Measurements from ENCODE around the gene SEC14L2. TPM values are rescaled to one million over a fixed set of nuclear protein-coding genes. Genes with fewer than 3 reads are reported as not detected.
A peak's percentile ranks its signal among the peaks of the same experiment; 100 is the strongest.

SEC14L2 gene
- polyA plus RNA-seq, 1 donor from 2014 or later = 2.7 TPM

GRCh38 chr22:30420347-30421125 is 23.7 kb downstream of the SEC14L2 start:
- H3K27me3 ChIP-seq (ENCODE audit: insufficient read depth, low read depth, low read length) = no peaks in the 10 kb centered on the region
- H3K9ac ChIP-seq (ENCODE audit: low read length) = no peak overlapping the region
- no peaks in the 10 kb centered on the region for H3K9me2 ChIP-seq (ENCODE audit: insufficient read depth, low read length)
- H2AFZ ChIP-seq (ENCODE audit: low read depth, low read length) = no peak overlapping the region
- no peaks in the 10 kb centered on the region for H4K20me1 ChIP-seq (ENCODE audit: insufficient read depth)
- H3K27ac ChIP-seq (ENCODE audit: low read length) = no peak overlapping the region
- no peaks in the 10 kb centered on the region for H3F3A ChIP-seq (ENCODE audit: insufficient read depth, low read length, poor library complexity, severe bottlenecking)
- H3K4me2 ChIP-seq (ENCODE audit: low read length) = no peak overlapping the region
- no peaks in the 10 kb centered on the region for H3K79me2 ChIP-seq (replicated peaks; ENCODE audit: insufficient read depth, low read length)
- no peaks in the 10 kb centered on the region for H3K9me3 ChIP-seq (ENCODE audit: low read length)
- no peaks in the 10 kb centered on the region for H3K36me3 ChIP-seq (ENCODE audit: insufficient read depth, low read length)
- no peak overlapping the region for H3K4me3 ChIP-seq (ENCODE audit: low read length)
- TF ChIP-seq TAF1 (IDR thresholded peaks at IDR 0.05; ENCODE audit: low read depth) (no peak), CTCF (IDR thresholded peaks at IDR 0.05; ENCODE audit: poor library complexity, severe bottlenecking) (no peak), SMC3 (conservative IDR thresholded peaks at IDR 0.05; ENCODE audit: poor library complexity) (no peak), REST (IDR thresholded peaks at IDR 0.05; ENCODE audit: borderline replicate concordance) (no peak), EZH2 (IDR thresholded peaks at IDR 0.05; ENCODE audit: borderline replicate concordance, insufficient read depth, low read length, poor library complexity, severe bottlenecking) (no peak), MXI1 (conservative IDR thresholded peaks at IDR 0.05; ENCODE audit: poor library complexity, severe bottlenecking) (no peak), RAD21 (conservative IDR thresholded peaks at IDR 0.05) (no peak), POLR2AphosphoS5 (IDR thresholded peaks at IDR 0.05) (no peak)

- Histone ChIP-seq H3K79me2 (replicated peaks; ENCODE audit: insufficient read depth, low read length) (no peaks in the 10 kb centered on the region), H3K27me3 (ENCODE audit: insufficient read depth, low read depth, low read length) (no peaks in the 10 kb centered on the region), H3K27ac (ENCODE audit: low read length) (no peak overlapping the region), H3K4me2 (ENCODE audit: low read length) (no peak overlapping the region), H4K20me1 (ENCODE audit: insufficient read depth) (no peaks in the 10 kb centered on the region), H3K9me3 (ENCODE audit: low read length) (no peaks in the 10 kb centered on the region), H3K9ac (ENCODE audit: low read length) (no peak overlapping the region), H3K4me3 (ENCODE audit: low read length) (peak overlapping the region; percentile 83), H2AFZ (ENCODE audit: low read depth, low read length) (no peak overlapping the region), H3K36me3 (ENCODE audit: insufficient read depth, low read length) (no peaks in the 10 kb centered on the region), H3F3A (ENCODE audit: insufficient read depth, low read length, poor library complexity, severe bottlenecking) (no peaks in the 10 kb centered on the region), H3K9me2 (ENCODE audit: insufficient read depth, low read length) (no peaks in the 10 kb centered on the region)
- TF ChIP-seq TAF1 (IDR thresholded peaks at IDR 0.05; ENCODE audit: low read depth) (no peak), REST (IDR thresholded peaks at IDR 0.05; ENCODE audit: borderline replicate concordance) (no peak), CTCF (IDR thresholded peaks at IDR 0.05; ENCODE audit: poor library complexity, severe bottlenecking) (no peak)
Observed at GRCh38 chr22:30421695-30422480, 25.1 kb downstream of the SEC14L2 start.
